Dedifferentiated amniotic fluid mesenchymal stem cell (primary cell): Measurements from ENCODE around the gene PRSS1.
"Not testable (repeated sequence)": the region's sequence is repeated elsewhere in the genome, so short reads cannot be mapped to it uniquely, and the experiment has no call there.

Source experiments
- DNase-seq: peaks from one replicate; pipeline ENCODE4 v3.0.0-alpha.2; 2016; ENCODE audit errors: extremely low spot score

Gene PRSS1

DNA sequence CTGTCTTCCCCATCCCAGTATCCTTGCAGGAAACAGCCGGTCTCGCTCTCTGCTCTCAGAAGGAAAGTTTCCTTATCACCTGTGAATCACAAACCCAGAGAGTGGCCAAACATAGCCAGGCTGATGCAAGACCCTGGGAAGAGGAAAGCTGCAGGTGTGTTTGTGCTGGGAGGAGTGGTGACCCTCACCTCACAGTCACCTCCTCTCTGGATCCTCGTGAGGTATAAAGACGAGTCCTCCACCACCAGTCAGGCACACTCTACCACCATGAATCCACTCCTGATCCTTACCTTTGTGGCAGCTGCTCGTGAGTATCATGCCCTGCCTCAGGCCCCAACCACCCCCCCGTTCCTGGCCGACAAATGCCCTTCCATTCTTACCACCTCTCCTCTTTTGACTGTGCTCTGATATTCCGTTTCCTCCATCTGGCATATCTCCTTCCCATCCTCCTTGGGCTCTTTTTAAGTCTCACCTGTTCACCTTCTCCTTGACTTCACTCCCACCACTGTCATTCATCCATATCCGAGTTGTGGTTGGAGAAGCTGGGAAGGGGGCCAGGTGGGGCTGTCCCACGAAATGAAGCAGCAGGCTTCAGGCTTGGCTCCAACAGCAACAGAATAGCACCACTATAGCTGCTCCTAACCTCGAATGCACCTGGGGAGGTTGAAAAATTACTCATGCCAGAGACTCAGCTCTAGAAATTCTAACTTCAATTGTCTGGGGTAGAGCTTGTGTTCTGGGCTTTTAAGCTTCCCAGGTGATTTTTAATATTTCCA lies at the start of gene PRSS1:
TSS of gene PRSS1 (plus strand) at position 255 of the 776 bp plus-strand sequence. CDS start at position 268, 13 bp downstream.
- no peak for DNase-seq

DNA sequence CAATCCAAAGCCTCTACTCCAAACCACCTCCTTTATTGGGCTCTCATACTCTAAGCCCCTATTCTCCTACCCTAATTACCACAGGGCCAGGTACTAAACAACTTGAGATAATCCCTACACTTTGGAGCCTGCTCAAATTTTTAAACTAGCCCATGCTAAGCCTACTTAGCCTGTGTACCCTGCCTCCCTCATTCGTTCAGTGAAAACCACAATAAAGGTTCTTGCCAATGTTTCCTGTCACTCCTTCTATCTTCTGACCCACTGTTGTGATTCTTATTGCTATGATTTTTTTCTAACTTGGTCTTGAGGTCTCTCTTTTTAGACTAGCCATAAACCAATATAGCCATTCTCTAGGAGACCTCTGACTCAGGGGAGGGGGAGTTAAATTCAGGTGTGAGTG lies 48.3 kb upstream of the PRSS1 start:
- not testable (repeated sequence) for DNase-seq

DNA sequence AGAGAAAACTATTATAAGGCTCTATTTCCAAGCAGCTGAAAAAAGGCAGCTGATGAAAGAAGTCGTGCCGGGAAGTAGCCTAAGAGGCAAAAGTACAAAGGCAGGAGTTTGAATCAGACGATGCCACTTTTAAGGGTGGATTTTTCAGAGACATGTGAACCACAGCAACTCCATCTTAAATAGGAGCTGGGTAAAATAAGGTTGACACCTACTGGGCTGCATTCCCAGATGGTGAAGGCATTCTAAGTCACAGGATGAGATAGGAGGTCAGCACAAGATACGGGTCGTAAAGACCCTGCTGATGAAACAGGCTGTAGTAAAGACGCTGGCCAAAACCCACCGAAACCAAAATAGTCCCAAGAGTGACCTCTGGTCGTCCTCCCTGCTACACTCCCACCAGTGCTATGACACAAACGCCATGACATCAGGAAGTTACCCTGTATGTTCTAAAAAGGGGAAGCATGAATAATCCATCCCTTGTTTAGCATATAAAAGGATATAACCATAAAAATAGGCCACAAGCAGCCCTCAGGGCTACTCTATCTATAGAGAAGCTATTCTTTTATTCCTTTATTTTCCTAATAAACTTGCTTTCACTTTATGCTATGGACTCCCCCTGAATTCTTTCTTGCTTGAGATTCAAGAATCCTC lies 45.5 kb upstream of the PRSS1 start:
- no peak for DNase-seq

DNA sequence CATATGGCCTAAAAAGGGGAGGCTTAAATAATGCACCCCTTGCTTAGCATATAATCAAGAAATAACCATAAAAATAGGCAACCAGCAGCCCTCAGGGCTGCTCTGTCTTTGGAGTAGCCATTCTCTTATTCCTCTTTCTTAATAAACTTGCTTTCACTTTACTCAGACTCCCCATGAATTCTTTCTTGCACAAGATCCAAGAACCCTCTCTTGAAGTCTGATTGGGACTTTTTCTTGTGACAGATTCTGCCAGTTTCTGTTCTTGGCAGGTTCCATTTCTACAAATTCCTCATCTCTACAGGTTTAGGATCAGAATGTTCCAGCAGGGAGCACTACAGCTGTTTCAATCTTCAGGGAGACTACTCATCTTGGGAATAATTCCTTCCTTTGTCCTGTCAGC lies 40.5 kb upstream of the PRSS1 start:
- DNase-seq = not testable (repeated sequence)

DNA sequence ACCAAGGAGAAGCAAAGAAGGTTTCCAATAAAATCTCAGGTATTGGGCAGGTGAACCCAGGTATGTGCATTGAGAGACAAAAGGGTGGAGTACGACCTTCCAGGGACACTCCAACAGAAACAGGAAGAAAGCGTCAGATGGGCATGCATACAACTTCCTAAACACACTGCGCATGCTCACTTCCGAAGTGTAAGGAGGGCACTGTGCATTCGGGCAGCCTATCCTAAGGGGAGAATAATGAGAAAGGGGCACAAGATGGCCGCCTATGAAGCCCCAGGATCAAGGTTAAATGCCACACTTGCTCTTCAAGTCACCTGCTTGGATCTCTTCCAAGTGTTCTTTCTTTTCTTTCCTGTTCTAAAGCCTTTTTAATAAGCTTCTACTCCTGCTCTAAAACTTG lies 39.4 kb upstream of the PRSS1 start:
- DNase-seq = no peak

DNA sequence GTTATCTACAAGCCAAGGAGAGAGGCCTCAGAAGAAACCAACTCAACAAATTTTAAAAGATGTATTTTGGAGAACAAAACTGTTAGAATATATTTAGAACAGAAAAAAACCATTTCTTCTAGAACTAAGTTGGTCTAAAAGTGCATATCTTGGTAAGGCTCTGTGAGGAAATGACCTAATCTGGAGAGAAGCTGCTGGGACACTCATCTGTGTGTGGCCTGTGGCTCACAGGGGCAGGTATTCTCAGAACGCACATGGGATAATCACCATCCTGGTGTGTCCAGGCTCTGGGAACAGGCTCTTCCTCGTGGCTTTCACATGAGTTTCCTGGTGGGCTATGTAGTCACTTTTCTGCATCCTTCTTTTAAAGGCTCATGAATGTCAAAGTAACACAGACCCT lies 38.1 kb upstream of the PRSS1 start:
- no peak for DNase-seq

DNA sequence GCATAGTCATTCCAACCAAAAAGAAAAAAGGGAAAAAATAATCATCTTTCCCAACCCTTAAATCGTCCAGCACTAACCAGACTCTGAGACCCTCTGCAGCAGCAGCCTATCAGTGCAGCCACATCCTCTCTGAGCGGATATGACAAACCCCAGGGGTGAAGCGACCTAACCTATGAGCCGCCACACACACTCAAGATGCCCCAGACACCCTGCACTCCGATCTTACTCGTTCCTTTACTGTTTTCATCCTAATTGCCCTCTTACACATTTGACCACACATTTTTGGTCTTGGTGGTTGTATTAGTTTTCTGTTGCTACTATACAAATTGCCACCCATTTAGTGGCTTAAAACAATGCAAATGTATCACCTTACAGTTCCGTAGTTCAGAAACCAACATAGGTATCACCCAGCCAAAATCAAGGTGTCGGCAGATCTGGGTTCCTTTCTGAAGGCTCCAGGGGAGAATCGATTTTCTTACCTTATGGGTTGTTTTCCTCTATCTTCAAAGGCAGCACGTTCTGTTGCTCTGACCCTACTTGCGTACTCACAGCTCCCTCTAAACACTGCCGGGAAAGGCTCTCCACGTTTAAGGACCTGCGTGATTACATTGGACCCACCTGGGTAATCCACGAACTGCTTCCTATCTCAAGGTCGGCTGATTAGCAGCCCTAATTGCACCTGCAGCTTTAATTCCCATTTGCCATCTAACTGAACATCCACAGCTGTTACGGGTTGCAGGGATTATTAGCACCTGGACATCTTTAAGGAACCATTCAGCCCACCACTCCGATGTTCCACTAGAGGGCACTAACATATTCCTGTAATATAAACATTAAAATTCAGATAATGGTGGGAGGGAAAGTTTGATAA lies 37.3 kb upstream of the PRSS1 start:
- DNase-seq = no peak

DNA sequence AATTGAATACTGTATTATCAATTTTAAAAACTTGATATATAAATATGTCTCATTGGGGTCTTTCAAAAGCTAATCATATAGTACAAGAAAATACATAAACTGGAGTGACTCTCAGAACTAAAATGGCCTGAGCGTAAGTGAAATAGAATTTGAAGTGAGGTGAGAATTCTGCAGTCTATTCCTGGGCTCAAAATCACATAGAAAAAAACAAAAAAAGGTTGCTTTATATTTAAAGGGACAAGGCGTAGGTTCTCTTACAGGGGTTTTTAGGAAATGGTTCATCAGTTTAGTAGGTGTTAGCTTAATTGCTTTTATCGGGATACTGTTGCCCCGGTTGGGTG lies 36.7 kb upstream of the PRSS1 start:
- DNase-seq = no peak

DNA sequence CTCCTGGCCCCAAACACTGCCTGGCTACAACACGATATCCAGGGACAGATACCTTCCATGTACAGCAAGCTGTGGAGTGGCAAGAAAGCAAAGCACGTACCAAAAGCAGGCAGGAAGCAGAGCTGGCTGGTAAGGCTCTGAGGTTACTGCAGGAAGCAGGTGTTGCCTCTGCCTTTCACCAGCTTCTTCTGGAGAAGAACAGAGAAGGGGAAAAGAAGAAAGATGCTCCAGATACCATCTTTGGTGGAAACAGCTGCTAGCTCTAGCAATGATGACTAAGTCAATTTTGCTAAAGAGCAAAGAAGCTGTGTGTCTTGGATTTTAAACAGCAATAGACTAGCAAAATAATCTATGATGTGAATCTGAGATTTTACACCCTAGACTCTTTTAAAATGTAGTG lies 34.9 kb upstream of the PRSS1 start:
- no peak for DNase-seq

DNA sequence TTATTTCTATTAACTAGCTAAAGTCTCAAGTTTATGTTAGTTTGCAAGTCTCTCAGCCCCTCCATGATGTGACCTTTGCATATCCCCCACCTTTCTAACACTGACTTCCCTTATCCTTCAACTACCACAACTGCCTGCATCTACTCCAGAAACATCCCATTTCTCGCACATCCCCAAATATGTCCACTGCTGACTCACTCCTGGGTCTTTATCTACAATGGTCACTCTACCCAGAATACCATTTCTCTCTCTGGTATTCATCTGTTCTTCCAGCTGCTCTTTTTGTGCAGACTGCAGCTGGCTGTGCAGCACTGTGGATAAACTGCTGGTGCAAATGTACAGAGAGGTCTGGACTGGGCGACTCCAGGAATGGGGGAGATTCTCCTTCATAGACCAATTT lies 32.7 kb upstream of the PRSS1 start:
- DNase-seq = no peak

DNA sequence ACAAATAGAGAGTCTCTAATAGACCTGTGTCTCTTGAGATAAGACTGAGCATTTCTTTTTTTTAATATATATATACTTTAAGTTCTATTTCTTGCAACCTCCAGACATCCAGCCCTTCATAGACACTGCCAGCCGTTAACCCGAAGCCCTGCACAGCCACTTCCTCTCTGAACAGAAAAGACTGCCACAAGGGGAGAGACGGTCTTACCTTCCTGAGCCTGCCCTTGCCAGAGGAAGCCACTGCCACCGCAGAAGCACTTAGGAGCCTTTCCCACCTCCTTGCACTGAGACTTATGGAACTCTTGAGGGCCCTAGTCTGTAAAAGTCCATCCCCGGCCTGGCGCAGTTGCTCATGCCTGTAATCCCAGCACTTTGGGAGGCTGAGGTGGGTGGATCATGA lies 31.8 kb upstream of the PRSS1 start:
- no peak for DNase-seq

DNA sequence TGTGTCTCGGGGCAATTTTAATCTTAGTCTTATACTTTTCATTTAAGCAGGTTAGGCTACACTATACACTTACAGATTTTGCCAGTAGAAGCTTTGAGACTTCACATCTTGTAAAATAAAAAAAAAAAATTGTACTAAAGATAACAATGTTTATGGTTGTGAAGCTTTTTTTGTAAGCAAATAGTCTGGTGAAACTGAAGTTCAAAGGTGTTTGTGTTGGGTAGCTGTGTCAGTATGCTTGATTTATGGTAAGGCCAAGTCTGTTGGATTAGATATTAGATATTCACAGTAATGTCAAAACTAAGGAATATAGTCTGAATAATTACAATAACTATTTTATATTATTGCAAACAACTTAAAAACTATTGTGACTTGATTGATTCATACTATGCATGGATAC lies 31.0 kb upstream of the PRSS1 start:
- no peak for DNase-seq

DNA sequence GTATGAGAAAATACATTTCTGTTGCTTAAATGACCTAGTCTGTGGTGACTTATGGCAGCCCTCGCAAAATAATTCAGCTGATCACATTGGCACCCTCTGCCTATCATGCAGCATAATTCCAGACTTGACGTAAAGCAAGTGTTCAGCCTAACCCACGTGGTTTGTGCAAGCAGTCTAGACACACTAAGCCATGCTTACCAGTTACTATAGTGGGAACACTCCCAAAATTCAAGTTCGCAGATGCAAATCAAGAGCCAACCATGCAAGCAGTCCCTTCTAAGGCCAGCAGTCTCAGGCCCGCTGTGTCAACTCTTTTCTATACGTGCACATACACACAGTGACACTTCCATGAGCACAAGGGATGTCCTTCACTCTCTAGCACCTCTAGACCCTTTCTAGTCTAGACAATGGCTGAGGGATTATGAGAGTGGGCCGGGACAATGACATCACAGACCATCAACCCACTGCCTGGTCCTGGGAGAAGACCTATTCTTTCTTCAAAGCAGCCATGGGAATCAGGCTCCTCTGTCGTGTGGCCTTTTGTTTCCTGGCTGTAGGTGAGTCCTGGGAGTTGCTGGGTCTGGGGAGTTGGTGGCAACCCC lies 29.0 kb upstream of the PRSS1 start:
- DNase-seq = no peak

DNA sequence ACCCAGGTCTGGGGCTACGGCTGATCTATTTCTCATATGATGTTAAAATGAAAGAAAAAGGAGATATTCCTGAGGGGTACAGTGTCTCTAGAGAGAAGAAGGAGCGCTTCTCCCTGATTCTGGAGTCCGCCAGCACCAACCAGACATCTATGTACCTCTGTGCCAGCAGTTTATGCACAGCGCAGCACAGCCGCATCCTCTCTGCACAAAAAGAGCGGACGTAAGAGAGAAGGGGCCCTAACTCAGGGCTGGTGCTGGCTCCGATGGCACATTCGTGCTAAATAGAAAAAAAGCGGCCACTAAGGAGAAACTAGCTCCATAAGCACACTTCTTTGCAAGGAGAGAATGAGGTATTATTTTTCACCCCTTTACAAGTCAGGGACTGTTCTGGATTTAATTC lies 28.3 kb upstream of the PRSS1 start:
- no peak for DNase-seq

DNA sequence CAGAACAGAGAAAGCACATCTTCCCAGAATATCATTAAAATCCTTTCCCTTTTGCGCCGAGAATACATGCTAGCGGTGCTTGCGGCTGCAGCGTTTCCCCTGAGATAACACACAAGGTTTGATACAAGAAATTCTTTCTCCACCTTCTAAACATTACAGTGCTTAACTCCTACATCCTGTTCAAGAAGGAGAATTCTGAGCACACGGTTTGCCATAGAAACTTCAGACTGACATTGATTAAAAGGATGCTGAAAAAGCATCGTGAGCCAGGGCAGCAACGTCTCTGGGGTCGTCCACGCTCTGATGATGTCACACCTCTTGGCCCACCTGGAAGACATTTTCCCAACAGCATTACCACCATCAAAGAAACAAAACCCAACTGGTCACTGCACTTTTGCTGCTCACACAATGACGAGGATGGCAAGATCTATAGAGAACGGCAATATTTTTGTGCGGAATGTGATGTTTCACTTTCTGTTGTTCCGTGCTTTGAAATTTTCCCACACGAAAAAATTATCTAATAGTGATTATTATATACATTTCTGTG lies 27.0 kb upstream of the PRSS1 start:
- no peak for DNase-seq

DNA sequence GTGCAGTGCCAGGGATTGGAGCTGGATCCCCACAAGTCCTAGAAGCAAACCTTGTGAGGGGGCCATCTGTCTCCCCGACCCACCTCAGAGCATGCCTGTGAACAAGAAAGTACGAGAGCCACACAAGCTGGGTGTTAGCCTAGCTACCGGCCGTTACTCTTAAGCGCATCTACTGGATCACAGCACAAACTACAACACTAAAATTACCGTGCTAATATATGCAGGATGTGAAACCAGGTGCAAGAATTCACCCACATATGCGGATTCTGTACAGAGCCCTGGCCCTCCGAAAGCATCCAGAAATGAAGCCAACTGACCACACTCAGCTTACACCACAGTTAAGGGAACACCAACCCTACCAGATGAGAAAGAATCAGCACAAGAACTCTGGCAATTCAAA lies 16.0 kb upstream of the PRSS1 start:
- no peak for DNase-seq

DNA sequence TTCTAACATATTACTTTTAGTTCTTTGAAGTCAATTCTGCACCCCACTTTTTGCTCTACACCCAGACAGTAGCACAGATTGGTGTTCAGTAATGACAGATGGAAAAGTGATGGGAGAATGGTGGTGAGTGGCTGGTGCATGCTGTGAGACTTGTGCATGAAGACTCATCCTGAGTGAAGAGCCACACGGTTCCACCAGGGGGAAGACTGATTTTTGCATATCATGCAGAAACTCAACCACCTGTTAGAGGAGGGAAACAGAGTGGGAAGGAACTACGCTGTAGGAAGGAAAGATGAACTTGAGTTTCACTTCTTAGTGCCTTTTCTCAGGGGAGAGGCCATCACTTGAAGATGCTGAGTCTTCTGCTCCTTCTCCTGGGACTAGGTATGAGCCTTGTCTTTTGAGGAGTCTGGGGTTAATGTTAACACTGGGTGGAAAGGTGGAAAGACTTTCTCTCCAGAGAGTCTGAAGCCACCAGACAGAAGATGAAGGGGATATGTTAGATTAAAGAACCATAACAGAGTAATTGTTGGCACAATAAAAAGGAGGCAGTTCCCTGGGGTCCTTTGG lies 9.3 kb upstream of the PRSS1 start:
- DNase-seq = no peak

DNA sequence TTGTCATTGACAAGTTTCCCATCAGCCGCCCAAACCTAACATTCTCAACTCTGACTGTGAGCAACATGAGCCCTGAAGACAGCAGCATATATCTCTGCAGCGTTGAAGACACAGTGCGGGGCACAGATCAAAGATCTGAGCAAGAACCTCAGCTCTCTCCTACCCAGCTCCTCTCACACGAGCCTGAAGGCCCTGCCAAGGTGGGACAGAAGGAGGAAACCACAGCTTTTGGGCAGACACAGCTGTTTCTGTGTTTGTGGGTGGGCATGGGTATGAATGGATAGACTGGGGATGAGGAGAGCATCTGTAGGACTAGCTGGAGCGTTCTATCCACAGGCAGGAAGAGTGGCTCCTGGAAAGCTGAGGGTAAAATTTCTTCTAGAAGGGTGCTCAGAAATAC lies 8.5 kb upstream of the PRSS1 start:
- no peak for DNase-seq

DNA sequence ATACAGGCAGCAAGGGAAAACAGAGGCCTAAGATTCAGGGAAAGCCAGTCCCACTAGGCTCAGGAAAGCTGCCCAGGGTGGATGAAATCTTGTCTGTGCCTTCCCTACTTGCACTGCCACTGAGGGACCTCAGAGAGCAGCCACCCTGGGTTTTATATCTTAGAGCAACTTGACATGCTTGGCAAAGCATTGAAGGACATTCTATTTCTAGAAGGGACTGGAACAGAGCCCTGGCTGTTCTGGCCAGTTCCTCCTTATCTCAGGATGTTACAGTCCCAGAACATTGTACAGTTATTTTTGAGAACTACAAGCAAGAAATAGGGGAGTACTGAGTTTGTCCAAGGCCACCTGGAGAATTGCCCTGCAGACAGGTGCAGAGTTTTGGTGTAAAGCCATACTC lies 7.3 kb upstream of the PRSS1 start:
- DNase-seq = not testable (repeated sequence)

DNA sequence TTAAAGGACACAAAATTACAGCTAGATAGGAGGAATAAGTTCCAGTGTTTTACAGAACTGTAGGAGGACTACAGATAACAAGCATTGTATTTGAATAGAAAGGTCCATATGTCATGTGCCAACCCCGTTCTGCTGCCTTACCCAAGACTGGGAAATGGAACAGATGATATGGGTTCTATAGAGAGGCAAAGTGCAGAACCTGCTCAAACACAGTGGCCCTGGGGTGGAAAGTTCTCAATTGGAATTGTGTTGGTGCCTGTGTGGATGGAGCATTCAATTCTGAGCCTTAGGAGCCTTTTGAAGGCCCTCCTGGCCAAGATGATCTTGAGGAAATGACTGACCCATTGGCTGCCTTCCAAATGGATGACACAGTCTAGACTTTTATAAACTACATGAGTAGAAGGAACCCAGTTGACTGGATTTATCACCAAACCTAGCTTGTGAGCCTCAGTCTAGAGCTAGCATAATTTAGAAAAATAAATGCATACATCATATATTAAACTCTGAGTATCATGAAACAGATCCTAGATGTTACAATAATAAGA lies 4.1 kb upstream of the PRSS1 start:
- no peak for DNase-seq

DNA sequence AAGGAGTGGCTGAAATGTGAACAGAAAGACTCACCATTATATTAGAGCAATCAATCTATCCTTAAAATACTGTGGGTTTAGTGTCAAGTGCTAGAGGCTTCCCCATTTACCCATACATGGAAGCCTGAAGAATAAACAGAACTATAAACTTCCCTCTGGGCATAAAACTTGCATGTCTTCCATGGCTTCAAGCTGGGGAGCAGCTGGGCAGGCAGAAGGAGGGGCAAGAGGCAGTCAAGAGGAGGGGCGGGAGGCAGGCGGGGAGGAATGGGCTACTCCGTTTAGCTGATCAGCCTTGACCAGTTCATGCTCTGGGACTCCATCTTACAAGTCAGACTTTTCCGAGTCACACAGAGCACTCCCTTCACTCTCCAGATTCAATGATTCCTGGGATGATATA lies 3.5 kb upstream of the PRSS1 start:
- DNase-seq = no peak
